Mesenteric fat pad (tissue), 1 donor: ENCODE results near the gene NKX2-2. TPM values are rescaled to one million over a fixed set of nuclear protein-coding genes. Genes with fewer than 3 reads are reported as not detected.
"Not testable (repeated sequence)": the region's sequence is repeated elsewhere in the genome, so short reads cannot be mapped to it uniquely, and the experiment has no call there.

Source experiments
- DNase-seq: peaks from one replicate; pipeline ENCODE4 v3.0.0-alpha.2; 2020; ENCODE audit warnings: low spot score
- total RNA-seq: library from RNA; stranded (reverse); fragmentation: NEBNext Ultra II Directional; extraction: Animal tissue kit (Norgen Biotek cat#: 25700); gene quantifications from one replicate; pipeline ENCODE4 v1.2.1, GENCODE V29; 2021
- donor health status: DM: yes; HTN: yes; CAD: no.

Gene NKX2-2
- total RNA-seq, 1 donor from 2014 or later, result not detected

- DNase-seq, result no peak
Observed at GRCh38 chr20:21509597-21510371, 4.1 kb downstream of the NKX2-2 start.

- DNase-seq, result no peak
Observed at GRCh38 chr20:21509079-21509596, 4.7 kb downstream of the NKX2-2 start.

- no peak for DNase-seq
Observed at GRCh38 chr20:21508230-21509078, 5.4 kb downstream of the NKX2-2 start.

GRCh38 chr20:21507400-21508229 lies 6.2 kb downstream of the NKX2-2 start:
- no peak for DNase-seq

- DNase-seq, result no peak
Observed at GRCh38 chr20:21505810-21506530, 7.9 kb downstream of the NKX2-2 start.

DNA sequence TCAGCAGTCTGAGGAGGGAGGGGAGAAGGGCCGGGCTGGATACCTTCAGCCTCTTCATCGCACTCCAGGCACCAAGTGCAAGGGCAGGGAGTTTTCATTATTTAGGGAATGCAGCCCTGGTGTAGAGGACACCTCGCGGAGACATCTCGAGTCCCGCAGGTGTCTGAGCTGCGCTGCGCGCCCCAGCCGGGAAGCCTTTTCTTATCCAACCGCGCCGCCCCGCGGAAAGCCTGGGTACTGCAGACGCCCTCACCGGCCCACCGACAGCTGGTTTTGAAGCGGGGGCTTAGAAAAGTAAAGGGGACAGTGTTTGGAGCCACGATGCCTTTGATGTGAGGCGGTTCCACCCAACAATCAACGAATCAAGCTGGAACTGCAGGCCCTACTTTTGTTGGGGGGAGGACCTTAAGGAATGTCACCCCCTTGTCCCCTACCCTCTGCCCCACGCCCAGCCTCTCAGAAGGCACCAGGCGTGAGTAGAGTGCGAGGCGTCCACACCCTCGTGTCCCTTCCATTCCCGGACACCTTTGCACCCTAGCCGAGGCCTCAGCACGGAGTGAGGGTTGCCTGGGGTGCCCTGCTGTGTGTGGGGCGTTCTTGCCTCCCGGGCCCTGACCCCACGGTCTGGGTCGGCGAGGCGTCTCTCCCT lies 8.6 kb downstream of the NKX2-2 start:
- no peak for DNase-seq

- DNase-seq, result no peak
Observed at GRCh38 chr20:21504323-21504722, 9.5 kb downstream of the NKX2-2 start.

GRCh38 chr20:21503345-21503744 lies 10.5 kb downstream of the NKX2-2 start:
- DNase-seq, result no peak

DNA sequence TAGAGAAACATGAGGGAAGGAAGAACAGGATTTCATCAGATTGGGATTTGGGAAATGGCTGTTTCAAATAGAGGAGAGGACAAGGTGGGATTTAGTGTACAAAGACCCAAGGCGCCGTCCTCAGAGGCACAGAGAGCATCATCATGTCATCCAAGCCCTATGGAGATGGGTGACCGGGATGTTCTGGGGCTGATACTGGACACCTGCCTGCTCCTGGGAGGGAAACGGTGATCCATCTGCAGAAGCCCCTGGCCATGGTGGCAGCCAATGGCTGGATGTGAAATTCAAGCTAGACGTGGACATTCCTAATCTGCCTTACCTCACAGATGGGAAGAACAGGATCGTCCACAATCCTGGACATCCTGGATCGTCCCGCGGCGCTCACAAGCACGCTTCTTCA lies 12.7 kb downstream of the NKX2-2 start:
- DNase-seq, result no peak

DNA sequence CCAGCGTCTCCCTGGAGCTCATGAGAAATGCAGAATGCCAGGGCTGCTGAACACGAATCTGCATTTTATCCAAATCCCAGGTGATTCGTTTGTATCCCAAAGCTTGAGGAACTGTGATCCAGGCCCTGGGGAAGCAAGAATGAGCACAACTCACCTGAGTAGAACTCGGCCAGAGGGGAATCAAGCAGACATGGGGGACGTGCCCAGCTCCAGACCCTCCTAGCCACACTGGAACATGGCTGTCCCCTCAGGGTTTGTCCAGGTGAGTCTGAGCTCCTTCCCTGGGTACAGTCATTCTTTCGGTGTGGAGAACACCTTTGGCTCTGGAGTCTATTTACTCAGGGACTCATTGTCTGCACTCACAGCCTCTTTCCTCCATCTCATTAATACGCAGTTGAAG lies 13.3 kb downstream of the NKX2-2 start:
- DNase-seq, result no peak

GRCh38 chr20:21499641-21500040 lies 14.2 kb downstream of the NKX2-2 start:
- DNase-seq, result no peak

GRCh38 chr20:21498635-21499034 lies 15.2 kb downstream of the NKX2-2 start:
- no peak for DNase-seq

DNA sequence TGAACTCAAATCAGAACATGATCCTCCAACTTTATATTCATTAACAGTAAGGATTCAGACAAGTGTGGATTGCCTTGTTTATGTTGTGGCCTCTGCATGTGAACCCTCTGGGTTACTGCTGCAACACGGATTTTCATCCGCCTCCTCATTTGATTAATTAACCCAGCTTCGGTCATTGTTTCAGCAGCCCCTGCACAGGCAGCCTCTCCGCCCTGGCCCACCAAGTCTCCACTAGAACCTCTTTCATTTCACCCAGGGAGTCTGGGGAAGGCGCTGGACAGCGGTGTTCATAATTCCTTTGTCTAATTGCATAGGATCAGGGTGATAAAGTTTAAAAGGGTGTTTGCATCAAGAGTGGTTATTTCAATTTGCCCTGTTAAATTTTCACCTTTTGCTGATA lies 15.7 kb downstream of the NKX2-2 start:
- no peak for DNase-seq

DNA sequence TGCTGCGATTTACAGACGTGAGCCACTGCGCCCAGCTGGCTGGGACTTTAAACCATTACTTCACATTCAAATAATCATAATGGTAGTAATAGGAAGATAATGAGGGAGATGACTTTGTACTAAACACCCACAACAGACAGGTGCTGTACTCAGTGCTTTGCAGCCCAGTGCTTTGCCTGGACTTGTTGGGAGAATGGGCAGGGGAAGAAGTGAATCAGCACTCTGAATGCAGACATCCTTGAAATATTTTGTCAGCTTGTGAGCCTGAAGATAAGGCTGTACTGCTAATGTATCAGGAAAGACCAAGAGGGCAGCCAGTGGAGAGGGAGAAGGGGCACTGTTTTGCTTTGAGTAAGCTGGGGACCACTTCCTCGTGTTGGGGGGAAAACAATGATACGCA lies 17.4 kb downstream of the NKX2-2 start:
- no peak for DNase-seq

GRCh38 chr20:21493049-21493448 lies 20.8 kb downstream of the NKX2-2 start:
- no peak for DNase-seq

DNA sequence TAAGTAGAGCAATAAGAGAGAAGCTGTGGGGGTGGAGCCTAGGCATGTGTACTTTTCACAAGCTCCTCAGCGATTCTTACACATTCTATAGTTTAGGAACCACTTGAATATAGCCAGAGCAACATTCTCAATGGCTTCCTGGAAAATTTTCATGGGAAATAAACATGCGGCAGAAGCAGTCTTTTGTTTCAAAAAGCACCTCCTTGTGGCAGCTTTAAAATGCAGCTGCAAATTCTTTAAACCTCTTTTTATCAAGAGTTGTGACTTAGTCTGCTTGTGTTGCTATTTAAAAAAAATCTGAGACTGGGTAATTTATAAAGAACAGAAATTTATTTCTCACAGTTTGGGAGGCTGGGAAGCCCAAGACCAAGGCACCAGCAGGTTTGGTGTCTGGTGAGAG lies 23.8 kb downstream of the NKX2-2 start:
- no peak for DNase-seq

DNA sequence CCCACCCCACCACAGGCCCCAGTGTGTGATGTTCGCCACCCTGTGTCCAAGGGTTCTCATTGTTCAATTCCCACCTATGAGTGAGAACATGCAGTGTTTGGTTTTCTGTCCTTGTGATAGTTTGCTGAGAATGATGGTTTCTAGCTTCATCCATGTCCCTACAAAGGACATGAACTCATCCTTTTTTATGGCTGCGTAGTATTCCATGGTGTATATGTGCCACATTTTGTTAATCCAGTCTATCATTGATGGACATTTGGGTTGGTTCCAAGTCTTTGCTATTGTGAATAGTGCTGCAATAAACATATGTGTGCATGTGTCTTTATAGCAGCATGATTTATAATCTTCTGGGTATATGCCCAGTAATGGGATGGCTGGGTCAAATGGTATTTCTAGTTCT lies 33.7 kb downstream of the NKX2-2 start:
- DNase-seq, result not testable (repeated sequence)

DNA sequence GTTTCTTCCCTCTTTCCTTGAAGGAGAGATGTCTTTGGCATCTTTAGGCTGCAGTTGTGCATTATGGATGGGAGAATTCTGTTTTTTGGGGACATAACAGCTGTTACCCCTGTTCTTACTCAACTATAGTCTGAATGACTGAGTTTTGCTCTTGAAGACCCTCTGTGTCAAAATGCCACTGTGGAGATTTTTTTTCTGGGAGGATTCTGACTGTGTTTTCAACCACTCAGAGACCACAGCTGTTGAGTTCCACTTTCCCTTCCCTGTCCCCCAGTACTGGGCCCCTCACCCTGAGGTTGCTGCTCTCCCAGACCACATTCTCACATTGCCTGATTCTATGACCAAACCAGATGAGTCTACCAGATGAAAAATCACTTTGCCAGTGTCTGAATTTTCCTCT lies 48.1 kb downstream of the NKX2-2 start:
- no peak for DNase-seq

DNA sequence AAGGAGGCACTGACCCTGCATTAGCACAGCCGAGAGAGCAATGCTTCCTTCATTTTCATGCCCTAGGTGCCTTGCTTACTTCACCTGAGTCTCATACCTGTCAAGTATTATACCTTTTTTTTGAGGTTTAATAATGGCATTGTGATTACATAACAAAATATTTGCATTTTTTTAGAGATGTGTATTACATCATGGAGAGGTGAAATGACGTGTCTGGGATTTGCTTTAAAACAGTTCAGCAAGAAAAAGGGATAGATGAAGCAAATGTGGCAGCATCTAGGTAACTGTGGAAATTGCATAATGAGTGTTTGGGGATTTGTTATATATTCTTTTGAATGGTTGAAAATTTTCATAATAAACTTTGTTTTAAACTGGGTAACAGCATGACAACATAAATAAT lies 48.9 kb downstream of the NKX2-2 start:
- DNase-seq, result no peak
